ENCODE measurements around the gene CHCHD3.

The CHCHD3 gene

DNA sequence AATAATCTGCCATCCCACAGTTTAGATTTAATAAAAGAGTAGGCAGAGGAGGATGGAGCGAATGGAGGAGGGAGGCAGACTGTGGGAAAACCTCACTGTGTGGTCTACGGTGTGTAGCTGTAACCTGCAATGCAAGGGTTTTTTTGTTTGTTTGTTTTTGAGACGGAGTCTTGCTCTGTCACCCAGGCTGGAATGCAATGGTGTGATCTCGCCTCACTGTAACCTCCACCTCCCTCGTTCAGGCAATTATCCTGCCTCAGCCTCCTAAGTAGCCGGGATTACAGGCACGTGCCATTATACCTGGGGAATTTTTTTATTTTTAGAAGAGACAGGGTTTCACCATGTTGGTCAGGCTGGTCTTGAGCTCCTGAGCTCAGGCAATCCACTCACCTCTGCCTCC is 321.0 kb downstream of the CHCHD3 start:
- TF ChIP-seq, protein P1, sequence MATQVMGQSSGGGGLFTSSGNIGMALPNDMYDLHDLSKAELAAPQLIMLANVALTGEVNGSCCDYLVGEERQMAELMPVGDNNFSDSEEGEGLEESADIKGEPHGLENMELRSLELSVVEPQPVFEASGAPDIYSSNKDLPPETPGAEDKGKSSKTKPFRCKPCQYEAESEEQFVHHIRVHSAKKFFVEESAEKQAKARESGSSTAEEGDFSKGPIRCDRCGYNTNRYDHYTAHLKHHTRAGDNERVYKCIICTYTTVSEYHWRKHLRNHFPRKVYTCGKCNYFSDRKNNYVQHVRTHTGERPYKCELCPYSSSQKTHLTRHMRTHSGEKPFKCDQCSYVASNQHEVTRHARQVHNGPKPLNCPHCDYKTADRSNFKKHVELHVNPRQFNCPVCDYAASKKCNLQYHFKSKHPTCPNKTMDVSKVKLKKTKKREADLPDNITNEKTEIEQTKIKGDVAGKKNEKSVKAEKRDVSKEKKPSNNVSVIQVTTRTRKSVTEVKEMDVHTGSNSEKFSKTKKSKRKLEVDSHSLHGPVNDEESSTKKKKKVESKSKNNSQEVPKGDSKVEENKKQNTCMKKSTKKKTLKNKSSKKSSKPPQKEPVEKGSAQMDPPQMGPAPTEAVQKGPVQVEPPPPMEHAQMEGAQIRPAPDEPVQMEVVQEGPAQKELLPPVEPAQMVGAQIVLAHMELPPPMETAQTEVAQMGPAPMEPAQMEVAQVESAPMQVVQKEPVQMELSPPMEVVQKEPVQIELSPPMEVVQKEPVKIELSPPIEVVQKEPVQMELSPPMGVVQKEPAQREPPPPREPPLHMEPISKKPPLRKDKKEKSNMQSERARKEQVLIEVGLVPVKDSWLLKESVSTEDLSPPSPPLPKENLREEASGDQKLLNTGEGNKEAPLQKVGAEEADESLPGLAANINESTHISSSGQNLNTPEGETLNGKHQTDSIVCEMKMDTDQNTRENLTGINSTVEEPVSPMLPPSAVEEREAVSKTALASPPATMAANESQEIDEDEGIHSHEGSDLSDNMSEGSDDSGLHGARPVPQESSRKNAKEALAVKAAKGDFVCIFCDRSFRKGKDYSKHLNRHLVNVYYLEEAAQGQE (IDR thresholded peaks at IDR 0.05; ENCODE audit: insufficient read depth in 1 of 2, low read depth in 2 of 2, low read length in 2 of 2): no peak
- TF ChIP-seq FOXP2 (optimal IDR thresholded peaks at IDR 0.05; ENCODE audit: borderline replicate concordance, extremely low read depth, extremely low read length, insufficient read depth) (no peak), SIN3A (IDR thresholded peaks at IDR 0.05; ENCODE audit: borderline replicate concordance, insufficient read depth, low read length) (no peak), POLR2AphosphoS5 (IDR thresholded peaks at IDR 0.05; ENCODE audit: low read depth, low read length) (no peak), TAF1 (IDR thresholded peaks at IDR 0.05; ENCODE audit: borderline replicate concordance, insufficient read depth, low read length) (no peak)

DNA sequence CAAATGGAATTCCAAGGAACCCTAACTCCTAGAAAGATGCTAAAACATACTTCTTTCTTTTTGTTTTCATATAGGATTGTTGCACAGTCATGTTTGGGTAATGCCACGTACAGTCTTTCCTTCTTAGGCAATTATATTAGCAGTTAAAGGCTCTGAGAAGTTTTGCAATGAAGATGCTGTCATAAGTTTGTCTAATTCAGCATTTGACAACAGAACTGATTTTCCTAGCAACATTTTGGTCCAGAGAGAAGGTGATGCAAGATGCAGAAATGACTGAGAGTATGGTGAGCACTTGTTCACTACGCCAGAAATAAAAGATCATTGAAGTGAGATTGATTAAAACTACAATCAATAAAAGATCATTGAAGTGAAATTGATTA is 321.7 kb downstream of the CHCHD3 start:
- no peak for TF ChIP-seq POLR2AphosphoS5 (IDR thresholded peaks at IDR 0.05; ENCODE audit: low read depth, low read length)
- no peak for TF ChIP-seq TAF1 (IDR thresholded peaks at IDR 0.05; ENCODE audit: borderline replicate concordance, insufficient read depth, low read length)
- no peak for TF ChIP-seq SIN3A (IDR thresholded peaks at IDR 0.05; ENCODE audit: borderline replicate concordance, insufficient read depth, low read length)
- TF ChIP-seq FOXP2 (optimal IDR thresholded peaks at IDR 0.05; ENCODE audit: borderline replicate concordance, extremely low read depth, extremely low read length, insufficient read depth): no peak
- TF ChIP-seq, protein P1 (IDR thresholded peaks at IDR 0.05; ENCODE audit: insufficient read depth in 1 of 2, low read depth in 2 of 2, low read length in 2 of 2): no peak

DNA sequence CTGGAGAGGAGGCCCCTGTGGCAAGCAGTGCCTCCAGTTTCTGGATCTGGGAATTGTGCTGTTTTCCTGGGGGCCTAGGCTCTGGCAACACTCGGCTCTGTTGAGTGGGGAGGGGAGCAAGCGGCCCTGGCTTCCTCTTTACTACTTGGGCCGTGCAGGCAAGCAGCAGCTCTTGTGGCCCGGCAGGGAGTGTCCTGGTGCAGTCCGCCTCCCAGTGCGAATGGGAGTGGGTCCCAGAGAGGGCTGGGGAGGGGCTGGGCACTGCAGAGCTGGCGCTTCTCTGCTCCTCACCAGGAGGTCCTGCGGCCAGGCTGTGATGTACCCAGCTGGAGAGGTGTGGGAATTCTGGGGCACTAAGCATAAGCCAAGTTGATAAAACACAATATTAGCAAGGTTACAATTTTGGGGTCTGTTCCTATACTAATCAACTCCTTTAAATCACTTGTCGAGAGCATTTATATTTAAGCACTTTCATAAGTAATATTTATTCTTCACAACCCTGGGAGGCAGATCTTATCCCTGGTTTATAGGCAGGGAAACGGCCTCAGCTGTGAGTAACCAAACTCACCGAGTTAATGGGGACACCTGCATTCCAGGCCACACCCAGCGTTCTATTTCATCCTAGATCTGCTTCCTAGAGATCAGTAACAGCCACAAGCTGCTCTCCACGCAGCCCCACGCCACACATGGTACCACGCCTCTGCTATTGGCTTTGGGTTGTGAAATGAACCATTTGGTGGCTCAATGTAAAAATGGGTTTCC is 322.2 kb downstream of the CHCHD3 start:
- TF ChIP-seq, protein P1 (IDR thresholded peaks at IDR 0.05; ENCODE audit: insufficient read depth in 1 of 2, low read depth in 2 of 2, low read length in 2 of 2): no peak
- TF ChIP-seq FOXP2 (optimal IDR thresholded peaks at IDR 0.05; ENCODE audit: borderline replicate concordance, extremely low read depth, extremely low read length, insufficient read depth): no peak
- no peak for TF ChIP-seq TAF1 (IDR thresholded peaks at IDR 0.05; ENCODE audit: borderline replicate concordance, insufficient read depth, low read length)
- TF ChIP-seq POLR2AphosphoS5 (IDR thresholded peaks at IDR 0.05; ENCODE audit: low read depth, low read length): no peak
- TF ChIP-seq SIN3A (IDR thresholded peaks at IDR 0.05; ENCODE audit: borderline replicate concordance, insufficient read depth, low read length): no peak

DNA sequence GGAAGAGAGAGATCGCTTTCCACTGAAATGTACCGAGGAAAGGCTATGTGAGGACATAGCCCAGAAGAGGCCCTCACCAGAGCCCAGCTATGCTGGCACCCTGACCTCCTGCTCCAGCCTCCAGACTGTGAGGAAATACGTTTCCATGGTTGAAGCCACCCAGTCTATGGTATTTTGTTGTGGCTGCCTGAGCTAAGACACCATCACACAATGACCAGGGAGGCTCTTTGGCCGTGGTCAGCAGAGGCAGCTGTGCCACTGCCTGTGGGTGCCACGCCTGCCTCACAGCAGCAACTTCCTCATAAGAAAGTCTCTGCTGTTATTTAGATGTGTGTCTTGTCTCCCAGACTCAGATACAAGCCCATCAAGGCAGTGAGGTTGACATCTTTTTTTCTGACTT is 322.9 kb downstream of the CHCHD3 start:
- TF ChIP-seq, protein P1 (IDR thresholded peaks at IDR 0.05; ENCODE audit: insufficient read depth in 1 of 2, low read depth in 2 of 2, low read length in 2 of 2): no peak
- TF ChIP-seq POLR2AphosphoS5 (IDR thresholded peaks at IDR 0.05; ENCODE audit: low read depth, low read length) (no peak), SIN3A (IDR thresholded peaks at IDR 0.05; ENCODE audit: borderline replicate concordance, insufficient read depth, low read length) (no peak), FOXP2 (optimal IDR thresholded peaks at IDR 0.05; ENCODE audit: borderline replicate concordance, extremely low read depth, extremely low read length, insufficient read depth) (no peak), TAF1 (IDR thresholded peaks at IDR 0.05; ENCODE audit: borderline replicate concordance, insufficient read depth, low read length) (no peak)
